Neural cell (in vitro differentiated cells): Measurements from ENCODE around the gene RIPOR2. TPM values are rescaled to one million over a fixed set of nuclear protein-coding genes. Genes with fewer than 3 reads are reported as not detected.

Source experiments
- H2AFZ ChIP-seq: fragments of 200-600, 300-800 bp; sonication (generic), shearing (Covaris generic); 2 replicates; pipeline ENCODE4 v1.6.0; 2014; ENCODE audit warnings: low read depth, mild to moderate bottlenecking, antibody characterized with exemption, low read length, moderate library complexity
- H3F3A ChIP-seq: fragments of 200-600 bp; shearing (Covaris generic); 2 replicates; pipeline ENCODE4 v1.6.1; 2016; ENCODE audit warnings: mild to moderate bottlenecking, moderate library complexity, mixed read lengths, antibody characterized with exemption, low read length; ENCODE audit not compliant: insufficient read depth, poor library complexity, severe bottlenecking
- H3K27ac ChIP-seq: fragments of 200-600, 300-800 bp; sonication (generic), shearing (Covaris generic); 2 replicates; pipeline ENCODE4 v1.5.1; 2014; ENCODE audit warnings: mild to moderate bottlenecking, low read length, moderate library complexity
- H3K27me3 ChIP-seq: fragments of 300-800, 200-600 bp; sonication (generic), shearing (Covaris generic); 2 replicates; pipeline ENCODE4 v1.6.0; 2014; ENCODE audit warnings: mild to moderate bottlenecking, low read depth, low read length, moderate library complexity; ENCODE audit not compliant: insufficient read depth
- H3K36me3 ChIP-seq: fragments of 300-800, 200-600 bp; sonication (generic), shearing (Covaris generic); 2 replicates; pipeline ENCODE4 v1.5.1; 2014; ENCODE audit warnings: mild to moderate bottlenecking, antibody characterized with exemption, low read length, moderate library complexity; ENCODE audit not compliant: insufficient read depth
- H3K4me2 ChIP-seq: fragments of 300-800, 200-600 bp; sonication (generic), shearing (Covaris generic); 2 replicates; pipeline ENCODE4 v1.6.0; 2014; ENCODE audit warnings: mild to moderate bottlenecking, low read length
- H3K4me3 ChIP-seq: fragments of 300-800, 200-600 bp; sonication (generic), shearing (Covaris generic); 2 replicates; pipeline ENCODE4 v1.5.1; 2014; ENCODE audit warnings: mild to moderate bottlenecking, low read length, moderate library complexity
- H3K79me2 ChIP-seq: fragments of 200-600 bp; shearing (Covaris generic); replicated peaks from 2 replicates; pipeline ENCODE4 v1.6.0; 2014; ENCODE audit warnings: mild to moderate bottlenecking, low read length, moderate library complexity; ENCODE audit not compliant: insufficient read depth
- H3K9ac ChIP-seq: fragments of 300-800, 200-600 bp; sonication (generic), shearing (Covaris generic); 2 replicates; pipeline ENCODE4 v1.6.1; 2016; ENCODE audit warnings: mild to moderate bottlenecking, low read length, mixed read lengths
- H3K9me2 ChIP-seq: fragments of 200-600 bp; shearing (Covaris generic); 2 replicates; pipeline ENCODE4 v1.6.1; 2016; ENCODE audit warnings: mild to moderate bottlenecking, low read length, mixed read lengths; ENCODE audit not compliant: insufficient read depth
- H3K9me3 ChIP-seq: fragments of 200-600, 300-800 bp; sonication (generic), shearing (Covaris generic); 2 replicates; pipeline ENCODE4 v1.6.1; 2016; ENCODE audit warnings: mild to moderate bottlenecking, mixed run types, low read length, moderate library complexity, mixed read lengths
- H4K20me1 ChIP-seq: fragments of 200-600 bp; shearing (Covaris generic); 2 replicates; pipeline ENCODE4 v1.6.1; 2016; ENCODE audit warnings: mild to moderate bottlenecking, mixed run types; ENCODE audit not compliant: insufficient read depth
- EP300 ChIP-seq: fragments of 450-650 bp; conservative IDR thresholded peaks from 2 replicates; pipeline ENCODE4 v1.6.1; 2014; ENCODE audit warnings: antibody characterized with exemption, mild to moderate bottlenecking, moderate library complexity; ENCODE audit not compliant: poor library complexity, severe bottlenecking
- EZH2 ChIP-seq: fragments of 200-600, 300-800 bp; shearing (Covaris generic), sonication (generic); IDR thresholded peaks from 2 replicates; pipeline ENCODE4 v1.6.1; 2014; ENCODE audit warnings: antibody characterized with exemption, low read length, borderline replicate concordance, mild to moderate bottlenecking; ENCODE audit not compliant: insufficient read depth, poor library complexity, severe bottlenecking
- MXI1 ChIP-seq: fragments of 450-650 bp; conservative IDR thresholded peaks from 2 replicates; pipeline ENCODE4 v1.6.1; 2014; ENCODE audit warnings: antibody characterized with exemption, mild to moderate bottlenecking; ENCODE audit not compliant: poor library complexity, severe bottlenecking
- POLR2AphosphoS5 ChIP-seq: IDR thresholded peaks from 2 replicates; pipeline ENCODE4 v1.6.1; 2012
- RAD21 ChIP-seq: fragments of 450-650 bp; conservative IDR thresholded peaks from 2 replicates; pipeline ENCODE4 v1.6.1; 2014; ENCODE audit warnings: antibody characterized with exemption, mild to moderate bottlenecking, moderate library complexity
- REST ChIP-seq: IDR thresholded peaks from 2 replicates; pipeline ENCODE4 v1.6.1; 2012; ENCODE audit warnings: borderline replicate concordance
- SMC3 ChIP-seq: fragments of 450-650 bp; conservative IDR thresholded peaks from 2 replicates; pipeline ENCODE4 v1.6.1; 2014; ENCODE audit warnings: antibody characterized with exemption, mild to moderate bottlenecking, moderate library complexity; ENCODE audit not compliant: poor library complexity
- TAF1 ChIP-seq: IDR thresholded peaks from 2 replicates; pipeline ENCODE4 v1.6.1; 2012; ENCODE audit warnings: low read depth
- polyA plus RNA-seq: library from polyadenylated mRNA; depleted of rRNA; stranded (reverse); fragments of >200 nt; gene quantifications from 2 replicates; pipeline ENCODE4 v1.2.3, GENCODE V29; 2014
- TF ChIP-seq, protein P1 (sequence below): fragments of 450-650 bp; IDR thresholded peaks from 2 replicates; pipeline ENCODE4 v1.5.1; 2014; ENCODE audit warnings: antibody characterized with exemption, mild to moderate bottlenecking, moderate library complexity; ENCODE audit not compliant: poor library complexity, severe bottlenecking

RIPOR2 gene
- polyA plus RNA-seq, 1 donor from 2014 or later, result 83.8 TPM

- no peaks in the 10 kb centered on the region for H3K36me3 ChIP-seq
- H3F3A ChIP-seq, result no peaks in the 10 kb centered on the region
- TF ChIP-seq EZH2 (no peak), EP300 (no peak), TAF1 (no peak), MXI1 (no peak), RAD21 (no peak), SMC3 (no peak), POLR2AphosphoS5 (no peak), REST (no peak)
- TF ChIP-seq, protein P1, sequence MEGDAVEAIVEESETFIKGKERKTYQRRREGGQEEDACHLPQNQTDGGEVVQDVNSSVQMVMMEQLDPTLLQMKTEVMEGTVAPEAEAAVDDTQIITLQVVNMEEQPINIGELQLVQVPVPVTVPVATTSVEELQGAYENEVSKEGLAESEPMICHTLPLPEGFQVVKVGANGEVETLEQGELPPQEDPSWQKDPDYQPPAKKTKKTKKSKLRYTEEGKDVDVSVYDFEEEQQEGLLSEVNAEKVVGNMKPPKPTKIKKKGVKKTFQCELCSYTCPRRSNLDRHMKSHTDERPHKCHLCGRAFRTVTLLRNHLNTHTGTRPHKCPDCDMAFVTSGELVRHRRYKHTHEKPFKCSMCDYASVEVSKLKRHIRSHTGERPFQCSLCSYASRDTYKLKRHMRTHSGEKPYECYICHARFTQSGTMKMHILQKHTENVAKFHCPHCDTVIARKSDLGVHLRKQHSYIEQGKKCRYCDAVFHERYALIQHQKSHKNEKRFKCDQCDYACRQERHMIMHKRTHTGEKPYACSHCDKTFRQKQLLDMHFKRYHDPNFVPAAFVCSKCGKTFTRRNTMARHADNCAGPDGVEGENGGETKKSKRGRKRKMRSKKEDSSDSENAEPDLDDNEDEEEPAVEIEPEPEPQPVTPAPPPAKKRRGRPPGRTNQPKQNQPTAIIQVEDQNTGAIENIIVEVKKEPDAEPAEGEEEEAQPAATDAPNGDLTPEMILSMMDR, result no peak
- H3K27me3 ChIP-seq, result no peaks in the 10 kb centered on the region
- no peak overlapping the region for H3K4me3 ChIP-seq
- no peaks in the 10 kb centered on the region for H3K9me3 ChIP-seq
- no peak overlapping the region for H3K4me2 ChIP-seq
- H3K79me2 ChIP-seq, result no peaks in the 10 kb centered on the region
- no peak overlapping the region for H3K27ac ChIP-seq
- no peak overlapping the region for H3K9ac ChIP-seq
- H2AFZ ChIP-seq, result no peak overlapping the region
- H3K9me2 ChIP-seq, result no peaks in the 10 kb centered on the region
- no peaks in the 10 kb centered on the region for H4K20me1 ChIP-seq
Measured at GRCh38 chr6:24943774-24944173, 8.0 kb upstream of the RIPOR2 start.

GRCh38 chr6:24940311-24940917 lies 4.7 kb upstream of the RIPOR2 start:
- Histone ChIP-seq H3K36me3 (no peaks in the 10 kb centered on the region), H3K9ac (no peak overlapping the region), H3K27ac (no peak overlapping the region), H2AFZ (no peak overlapping the region), H4K20me1 (no peaks in the 10 kb centered on the region), H3K4me2 (no peak overlapping the region), H3K4me3 (no peak overlapping the region), H3K9me2 (no peaks in the 10 kb centered on the region), H3K9me3 (no peaks in the 10 kb centered on the region), H3K79me2 (no peaks in the 10 kb centered on the region), H3K27me3 (no peaks in the 10 kb centered on the region), H3F3A (no peaks in the 10 kb centered on the region)
- TF ChIP-seq SMC3, result no peak
- no peak for TF ChIP-seq REST
- TF ChIP-seq EZH2, result no peak
- TF ChIP-seq, protein P1, result no peak
- no peak for TF ChIP-seq POLR2AphosphoS5
- TF ChIP-seq TAF1, result no peak
- no peak for TF ChIP-seq RAD21
